HG03354 (cell line): ENCODE measurements around the gene FRMD8.

Source experiments
- ATAC-seq: cut with Tn5 transposase; IDR thresholded peaks from one replicate; pipeline ENCODE4 v1.9.1; 2021; ENCODE audit warnings: mild to moderate bottlenecking; ENCODE audit not compliant: unreplicated experiment, poor library complexity, severe bottlenecking

FRMD8 gene, protein sequence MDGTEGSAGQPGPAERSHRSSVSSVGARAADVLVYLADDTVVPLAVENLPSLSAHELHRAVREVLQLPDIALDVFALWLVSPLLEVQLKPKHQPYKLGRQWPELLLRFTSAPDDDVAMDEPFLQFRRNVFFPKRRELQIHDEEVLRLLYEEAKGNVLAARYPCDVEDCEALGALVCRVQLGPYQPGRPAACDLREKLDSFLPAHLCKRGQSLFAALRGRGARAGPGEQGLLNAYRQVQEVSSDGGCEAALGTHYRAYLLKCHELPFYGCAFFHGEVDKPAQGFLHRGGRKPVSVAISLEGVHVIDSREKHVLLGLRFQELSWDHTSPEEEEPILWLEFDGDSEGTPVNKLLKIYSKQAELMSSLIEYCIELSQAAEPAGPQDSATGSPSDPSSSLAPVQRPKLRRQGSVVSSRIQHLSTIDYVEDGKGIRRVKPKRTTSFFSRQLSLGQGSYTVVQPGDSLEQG

DNA sequence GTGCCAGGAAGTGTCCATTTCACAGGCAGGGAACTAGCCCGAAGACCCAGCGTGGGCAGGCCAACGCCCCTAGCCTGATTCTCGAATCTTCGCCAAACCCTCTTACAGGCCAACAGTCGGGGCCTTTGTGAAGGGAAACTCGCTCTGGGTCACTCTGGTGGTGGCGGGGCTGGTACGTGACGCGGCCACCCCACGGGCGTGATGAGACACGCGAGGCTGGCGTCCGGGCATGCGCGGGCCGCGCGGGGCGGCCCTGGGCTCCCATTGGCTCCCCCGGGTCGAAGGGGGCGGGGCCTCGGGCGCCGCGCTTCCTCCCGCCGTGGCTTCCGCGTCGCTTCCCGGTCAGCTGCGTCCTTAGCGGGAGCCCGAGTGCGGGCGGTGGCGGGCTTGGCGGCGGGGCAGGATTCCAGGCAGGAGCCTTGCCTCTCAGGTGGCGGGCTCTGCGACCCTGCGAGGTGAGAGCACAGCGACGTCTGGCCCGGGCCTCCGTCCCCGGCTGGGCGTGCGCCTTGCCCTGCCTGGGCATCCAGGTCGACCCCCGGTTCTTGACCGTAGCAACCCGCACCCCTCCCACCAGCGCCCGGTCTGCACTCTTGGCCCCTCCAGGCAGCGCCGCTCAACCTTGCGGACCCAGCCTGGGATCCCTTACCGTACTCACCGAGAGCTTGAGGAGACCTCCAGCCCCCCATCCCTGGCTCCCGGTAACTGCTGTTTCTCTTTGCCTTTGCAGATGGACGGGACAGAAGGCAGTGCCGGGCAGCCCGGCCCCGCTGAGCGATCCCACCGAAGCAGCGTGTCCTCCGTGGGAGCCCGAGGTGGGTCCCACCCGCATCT lies at the start of gene FRMD8:
Gene FRMD8, plus strand, starts transcription at position 331 of the 834 bp plus-strand sequence. Its CDS starts 400 bp downstream, at position 731.
- peak; percentile 49 for ATAC-seq

GRCh38 chr11:65338676-65339075 lies 47.8 kb upstream of the FRMD8 start:
- no peak for ATAC-seq

- ATAC-seq = no peak
These were observed 46.2 kb upstream of the FRMD8 start for GRCh38 chr11:65340226-65340625.

- ATAC-seq = no peak
These were observed 44.6 kb upstream of the FRMD8 start for GRCh38 chr11:65341856-65342255.

DNA sequence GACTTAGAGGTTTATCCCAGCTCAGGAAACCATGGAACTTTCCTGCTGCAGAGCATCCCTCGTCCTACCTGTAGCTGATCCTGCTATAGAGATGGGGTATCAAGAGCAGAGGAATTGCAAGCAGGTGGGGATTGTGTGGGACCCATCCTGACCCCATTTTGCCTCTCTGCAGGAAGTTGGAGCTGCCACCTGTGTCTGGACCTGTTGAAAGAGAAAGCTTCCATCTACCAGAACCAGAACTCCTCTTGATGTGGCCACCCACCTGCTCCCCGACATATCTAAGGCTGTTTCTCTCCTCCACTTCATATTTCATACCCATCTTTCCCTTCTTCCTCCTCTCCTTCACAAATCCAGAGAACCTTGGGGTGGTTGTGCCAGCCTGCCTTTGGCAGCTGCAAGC lies 34.9 kb upstream of the FRMD8 start:
- no peak for ATAC-seq

- no peak for ATAC-seq
These were observed 33.7 kb upstream of the FRMD8 start for GRCh38 chr11:65352783-65353182.

DNA sequence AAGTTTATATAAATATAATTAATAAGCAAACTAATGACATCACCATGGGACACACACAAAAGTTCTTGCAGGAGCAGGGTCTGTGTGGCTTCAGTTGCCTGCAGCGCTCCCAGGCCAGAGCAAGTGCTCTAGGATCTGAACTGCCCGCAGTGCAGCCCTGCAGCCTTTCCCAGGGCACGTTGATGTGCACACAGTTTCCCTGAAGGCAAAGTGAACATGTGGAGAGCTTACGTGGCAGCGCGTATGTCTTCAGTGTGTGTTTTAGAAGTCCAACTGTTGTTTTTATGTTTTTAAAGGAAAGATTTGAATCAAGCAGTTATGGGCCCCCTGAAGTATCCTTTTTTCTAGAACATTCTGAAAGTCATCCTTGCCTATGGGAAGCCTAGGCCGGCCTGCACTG lies 33.1 kb upstream of the FRMD8 start:
- ATAC-seq = no peak

DNA sequence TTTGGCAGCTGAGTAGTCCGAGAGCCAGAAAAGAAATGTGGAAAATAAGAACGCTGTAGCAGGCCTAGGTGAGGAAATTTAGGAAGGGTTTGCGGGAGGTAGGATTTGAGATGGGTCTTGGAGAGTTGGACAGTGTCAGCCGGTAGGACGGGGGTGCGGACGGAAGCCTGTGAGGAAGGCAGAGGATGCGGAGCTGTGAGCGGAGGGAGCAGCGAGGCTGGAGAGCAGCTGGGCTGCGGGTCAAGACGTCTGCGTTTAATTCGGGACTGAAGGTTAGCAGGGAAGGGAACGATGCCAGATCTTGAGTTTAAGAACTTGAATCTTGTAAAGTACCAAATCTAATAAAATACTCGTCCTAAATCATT lies 32.6 kb upstream of the FRMD8 start:
- no peak for ATAC-seq

GRCh38 chr11:65354265-65355012 lies 32.0 kb upstream of the FRMD8 start, which contains the start of gene TIGD3:
Gene TIGD3 (plus strand): TSS chr11:65354751. CDS start chr11:65355809, 1,058 bp downstream.
- ATAC-seq = peak; percentile 84

DNA sequence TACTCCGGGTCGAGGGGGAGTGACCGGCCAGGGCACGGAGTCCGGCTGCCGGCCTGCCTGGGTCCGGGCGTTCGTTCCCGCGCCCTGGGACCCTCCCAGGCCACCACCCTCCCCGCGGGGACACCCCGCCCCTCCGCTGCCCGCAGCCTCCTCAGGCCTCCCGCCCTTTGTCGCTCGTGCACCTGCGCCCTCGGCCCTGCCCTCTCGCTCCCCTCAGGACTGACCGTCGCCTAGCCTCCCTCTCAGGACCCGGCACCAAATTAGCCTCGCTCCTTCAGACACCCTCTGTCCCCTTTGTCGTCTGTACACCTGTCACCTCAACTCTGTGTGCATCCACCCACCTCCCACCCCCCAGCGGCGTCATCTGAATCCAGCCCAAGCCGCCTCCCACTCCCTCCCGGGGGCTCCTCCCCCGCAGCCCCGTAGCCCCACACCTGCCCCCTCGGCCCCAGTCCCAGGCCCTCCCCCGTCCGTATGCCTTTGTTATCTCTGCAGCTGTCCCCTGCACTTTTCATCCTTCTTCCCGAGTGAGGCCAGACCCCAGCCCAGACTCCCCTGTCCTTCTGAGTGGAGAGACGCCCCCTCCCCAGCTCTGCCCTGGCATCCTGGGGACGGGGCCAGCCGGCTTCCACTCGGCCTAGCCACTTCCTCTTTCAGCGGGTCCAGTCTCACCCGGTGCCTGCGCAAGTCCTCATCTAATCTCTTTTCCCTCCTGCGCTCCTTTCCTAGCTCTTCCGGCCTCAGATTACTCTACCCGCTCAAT lies 31.2 kb upstream of the FRMD8 start:
- peak; percentile 35 for ATAC-seq

GRCh38 chr11:65355776-65356393 lies 30.6 kb upstream of the FRMD8 start:
- no peak for ATAC-seq

DNA sequence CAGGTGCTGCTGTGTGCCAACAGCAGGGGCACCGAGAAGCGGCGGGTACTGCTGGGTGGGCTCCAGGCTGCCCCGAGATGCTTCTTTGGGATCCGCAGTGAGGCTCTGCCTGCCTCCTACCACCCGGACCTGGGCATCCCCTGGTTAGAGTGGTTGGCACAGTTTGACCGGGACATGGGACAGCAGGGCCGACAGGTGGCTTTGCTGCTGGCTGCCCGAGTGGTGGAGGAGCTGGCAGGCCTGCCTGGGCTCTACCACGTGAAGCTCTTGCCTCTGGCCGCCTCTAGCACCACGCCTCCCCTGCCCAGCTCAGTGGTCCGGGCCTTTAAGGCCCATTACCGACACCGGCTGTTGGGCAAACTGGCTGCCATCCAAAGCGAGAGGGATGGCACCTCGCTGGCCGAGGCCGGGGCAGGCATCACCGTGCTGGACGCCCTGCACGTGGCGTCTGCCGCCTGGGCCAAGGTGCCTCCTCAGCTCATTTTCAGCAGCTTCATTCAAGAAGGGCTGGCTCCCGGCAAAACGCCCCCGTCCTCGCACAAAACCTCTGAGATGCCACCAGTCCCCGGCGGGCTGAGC lies 30.0 kb upstream of the FRMD8 start:
- no peak for ATAC-seq

GRCh38 chr11:65357856-65358356 lies 28.5 kb upstream of the FRMD8 start:
- ATAC-seq = no peak

DNA sequence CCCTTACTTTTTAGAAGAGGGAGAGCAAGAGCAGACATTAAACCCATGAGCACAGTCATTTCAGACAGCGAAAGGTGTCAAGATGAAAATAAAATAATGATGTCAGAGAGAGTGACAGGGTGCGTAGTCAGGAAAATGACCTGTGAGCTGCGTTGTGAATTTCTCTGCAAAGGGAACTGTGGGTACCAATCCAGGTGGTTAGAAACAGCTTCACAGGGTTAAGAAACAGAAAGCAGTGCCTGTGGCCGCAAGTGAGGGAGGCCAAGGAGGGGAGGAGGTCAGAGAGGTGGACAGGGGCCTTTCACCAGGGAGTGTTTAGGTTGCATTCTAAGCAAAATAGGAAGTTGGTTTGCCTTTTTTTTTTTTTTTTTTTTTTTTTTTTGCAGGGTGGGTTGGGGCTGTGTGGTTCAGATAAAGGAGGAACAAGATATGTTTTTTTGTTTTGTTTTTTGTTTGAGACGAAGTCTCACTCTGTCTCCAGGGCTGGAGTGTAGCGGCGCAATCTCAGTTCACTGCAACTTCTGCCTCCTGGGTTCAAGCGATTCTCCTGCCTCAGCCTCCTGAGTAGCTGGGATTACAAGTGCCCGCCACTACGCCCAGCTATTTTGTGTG lies 24.0 kb upstream of the FRMD8 start:
- no peak for ATAC-seq

DNA sequence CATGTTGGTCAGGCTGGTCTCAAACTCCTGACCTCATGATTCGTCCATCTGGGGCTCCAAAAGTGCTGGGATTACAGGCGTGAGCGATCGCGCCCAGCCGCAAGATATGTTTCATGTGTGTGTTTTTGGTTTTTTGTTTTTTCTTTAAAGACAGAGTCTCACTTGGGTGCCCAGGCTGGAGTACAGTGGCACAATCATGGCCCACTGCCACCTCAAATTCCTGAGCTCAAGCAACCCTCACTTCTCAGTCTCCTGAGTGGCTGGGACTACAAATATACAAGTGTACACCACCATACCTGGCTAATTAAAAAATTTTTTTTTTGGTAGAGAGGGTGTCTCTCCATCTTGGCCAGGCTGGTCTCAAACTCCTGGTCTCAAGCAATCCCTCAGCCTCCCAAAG lies 23.5 kb upstream of the FRMD8 start:
- ATAC-seq = no peak

DNA sequence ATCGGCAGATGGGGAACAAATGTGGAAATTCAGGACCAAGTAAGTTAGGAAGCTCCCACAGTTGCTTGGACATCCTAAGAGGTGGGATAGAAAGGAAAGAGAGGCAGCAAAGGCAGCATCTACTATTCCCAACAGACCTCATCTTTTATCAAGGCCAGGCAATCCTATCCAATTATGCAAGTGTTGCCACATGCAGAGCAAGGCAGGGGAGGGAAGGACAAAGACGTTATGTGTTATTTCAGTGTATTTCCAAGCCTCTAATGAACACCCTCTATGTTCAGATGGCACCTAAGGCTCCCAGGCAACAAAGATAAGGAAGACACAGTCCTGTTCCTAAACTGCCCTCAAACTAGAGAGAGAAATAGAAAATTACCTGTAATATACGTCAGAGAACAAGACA lies 22.7 kb upstream of the FRMD8 start:
- no peak for ATAC-seq

- ATAC-seq = no peak
These were observed 20.1 kb upstream of the FRMD8 start for GRCh38 chr11:65366340-65366773.

- no peak for ATAC-seq
These were observed 15.8 kb upstream of the FRMD8 start for GRCh38 chr11:65370659-65371049.
